ENCODE measurements around the gene TRDN.
"Not testable (repeated sequence)": the region's sequence is repeated elsewhere in the genome, so short reads cannot be mapped to it uniquely, and the experiment has no call there.

The TRDN gene

DNA sequence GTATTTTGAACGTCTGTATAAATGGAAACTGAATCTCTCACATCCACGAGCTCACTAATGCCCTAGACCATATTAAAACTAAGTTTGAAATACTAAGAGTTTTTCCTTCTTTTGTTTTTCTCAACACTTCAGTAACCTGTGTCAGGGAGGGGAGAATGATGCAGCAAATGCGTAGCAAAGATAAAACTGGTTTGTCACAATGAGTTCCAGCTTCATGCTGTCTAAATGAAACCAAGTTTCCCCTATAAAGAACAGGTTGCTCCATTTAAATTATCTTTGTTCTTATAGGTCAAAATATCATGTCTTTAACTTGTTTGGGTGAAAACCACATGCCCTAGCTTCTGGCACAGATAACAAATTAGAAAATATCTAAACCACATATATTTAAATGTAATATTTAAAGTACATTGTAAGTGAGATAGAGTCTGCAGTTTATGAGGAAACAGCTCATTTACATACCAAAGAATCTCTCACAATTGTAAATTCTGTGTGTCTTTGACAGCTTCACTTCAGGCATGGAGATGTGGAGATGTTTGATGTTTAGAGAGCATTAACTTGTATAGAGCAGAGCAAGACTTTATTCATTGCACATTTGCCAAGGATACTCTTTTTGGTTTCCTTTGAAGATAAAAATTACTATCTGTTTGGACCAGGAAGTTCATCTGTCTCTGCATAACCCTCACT is 7.3 kb downstream of the TRDN start:
- DNase-seq = no peak

DNA sequence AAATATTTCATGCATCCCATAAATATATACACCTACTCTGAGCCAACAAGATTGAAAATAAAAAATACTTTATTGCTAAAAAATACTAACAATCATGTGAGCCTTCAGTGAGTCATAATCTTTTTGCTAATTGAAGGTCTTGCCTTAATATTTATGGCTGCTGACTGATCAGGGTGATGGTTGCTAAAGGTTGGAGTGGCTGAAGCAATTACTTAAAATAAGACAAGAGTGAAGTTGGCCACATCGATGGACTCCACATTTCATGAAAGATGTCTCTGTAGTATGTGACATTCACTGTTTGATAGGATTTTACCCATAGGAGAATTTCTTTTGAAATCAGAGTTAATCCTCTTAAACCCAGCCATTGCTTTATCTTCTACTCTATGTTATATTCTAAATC is 11.1 kb downstream of the TRDN start:
- DNase-seq = no peak

DNA sequence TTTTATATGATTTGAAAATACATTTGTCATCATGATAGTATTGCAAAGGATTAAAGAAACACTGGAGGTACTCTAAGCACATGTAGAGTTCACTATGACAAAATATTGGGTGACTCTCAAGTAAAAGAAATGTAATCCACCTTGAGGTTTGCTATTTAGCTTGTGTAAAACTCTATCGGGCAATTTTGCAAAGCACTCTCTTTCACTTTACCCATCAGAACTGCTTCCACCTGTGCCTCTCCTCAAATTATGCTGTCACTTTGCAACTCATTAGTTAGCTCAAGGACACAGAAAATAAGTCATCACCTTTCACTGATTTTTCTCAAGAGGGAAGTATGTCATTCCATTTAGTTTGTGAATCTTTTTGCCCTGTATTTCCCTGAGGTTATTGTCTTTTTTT is 14.0 kb downstream of the TRDN start:
- DNase-seq = no peak

DNA sequence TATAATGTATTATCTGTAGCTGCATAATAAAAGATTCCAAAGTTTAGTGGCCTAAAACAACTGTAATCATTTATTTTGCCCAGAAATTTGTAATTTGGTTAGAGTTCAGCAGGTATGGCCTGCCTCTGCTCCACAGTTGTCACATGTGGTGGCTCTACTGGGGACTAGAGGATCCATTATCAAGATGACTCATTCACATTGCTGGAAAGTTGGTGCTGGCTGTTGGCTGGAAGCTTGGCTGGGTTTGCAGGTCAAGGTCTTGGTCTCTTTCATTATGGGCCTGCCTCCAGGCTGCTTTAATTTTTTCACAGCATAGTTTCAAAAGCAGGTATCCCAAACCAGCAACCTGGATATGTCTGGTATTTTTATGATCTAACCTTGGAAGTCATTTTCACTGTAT is 17.6 kb downstream of the TRDN start:
- no peak for DNase-seq

DNA sequence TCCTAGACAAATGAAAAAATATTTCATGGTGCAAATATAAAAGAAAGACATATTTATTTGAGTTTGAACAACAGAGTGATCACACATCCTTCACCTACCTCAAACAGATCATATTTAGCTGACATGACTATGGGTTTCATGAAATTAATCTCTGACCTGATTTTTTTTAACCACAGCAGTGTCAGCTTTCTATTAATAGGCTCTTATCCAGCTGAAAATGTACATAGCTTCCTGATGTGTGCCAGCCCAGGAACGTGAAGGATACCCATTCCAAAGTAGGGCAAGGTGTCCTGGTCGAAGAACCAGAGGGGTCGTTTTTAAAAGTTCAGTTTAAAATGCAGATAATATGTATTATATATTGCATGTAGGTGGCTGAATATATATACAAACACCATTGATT is 19.8 kb downstream of the TRDN start:
- no peak for DNase-seq

DNA sequence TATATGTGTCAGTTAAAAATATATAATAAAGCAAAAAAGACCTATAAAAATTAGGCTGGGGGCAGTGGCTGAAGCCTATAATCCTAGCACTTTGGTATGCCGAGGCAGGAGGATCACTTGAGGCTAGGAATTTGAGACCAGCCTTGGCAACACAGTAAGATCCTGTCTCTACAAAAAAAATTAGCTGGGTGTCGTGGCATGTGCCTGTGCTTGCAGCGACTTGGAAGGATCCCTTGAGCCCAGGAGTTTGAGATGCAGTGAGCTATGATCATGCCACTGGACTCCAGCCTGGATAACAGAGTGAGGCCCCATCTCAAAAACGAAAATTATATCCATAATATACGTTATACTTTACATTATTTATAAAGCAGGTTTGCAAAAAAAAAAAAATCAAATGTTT is 20.7 kb downstream of the TRDN start:
- DNase-seq = no peak

DNA sequence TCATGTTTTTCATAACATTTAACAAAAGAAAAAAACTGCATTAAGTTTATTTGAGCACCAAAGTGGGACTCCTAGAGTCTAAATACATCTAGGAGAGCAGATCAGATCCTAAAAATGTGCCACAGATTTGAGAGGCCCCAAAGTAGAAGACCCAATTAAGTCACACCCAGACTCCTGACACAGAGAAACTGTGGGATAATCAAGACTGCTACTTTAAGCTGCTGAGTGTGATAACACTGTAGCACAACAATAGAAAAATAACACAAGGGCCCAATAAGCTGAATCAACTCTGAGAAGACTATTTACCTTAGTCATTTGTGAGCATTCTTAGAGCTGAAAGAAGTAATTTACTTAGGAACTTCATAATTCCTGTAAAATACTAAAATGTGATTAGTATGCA is 26.0 kb downstream of the TRDN start:
- DNase-seq = no peak

DNA sequence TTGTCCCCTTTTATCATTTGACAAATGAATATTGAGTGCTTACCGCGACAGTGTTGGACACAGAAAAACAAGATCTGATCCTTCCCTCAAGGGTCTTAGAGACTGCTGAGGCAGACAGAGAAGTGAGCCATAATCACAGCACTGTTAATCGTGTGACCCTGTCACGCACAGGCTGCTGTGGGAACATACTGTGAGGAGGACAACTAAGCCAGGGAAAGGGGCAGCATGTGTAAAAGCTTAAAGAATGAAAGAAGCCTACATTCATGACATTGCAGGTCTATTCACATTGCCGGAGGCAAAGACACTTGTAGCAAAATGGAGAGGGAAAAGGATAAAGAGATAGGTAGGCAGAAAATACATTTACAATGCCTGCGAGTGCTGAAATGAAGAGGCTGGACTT is 32.7 kb downstream of the TRDN start:
- no peak for DNase-seq

DNA sequence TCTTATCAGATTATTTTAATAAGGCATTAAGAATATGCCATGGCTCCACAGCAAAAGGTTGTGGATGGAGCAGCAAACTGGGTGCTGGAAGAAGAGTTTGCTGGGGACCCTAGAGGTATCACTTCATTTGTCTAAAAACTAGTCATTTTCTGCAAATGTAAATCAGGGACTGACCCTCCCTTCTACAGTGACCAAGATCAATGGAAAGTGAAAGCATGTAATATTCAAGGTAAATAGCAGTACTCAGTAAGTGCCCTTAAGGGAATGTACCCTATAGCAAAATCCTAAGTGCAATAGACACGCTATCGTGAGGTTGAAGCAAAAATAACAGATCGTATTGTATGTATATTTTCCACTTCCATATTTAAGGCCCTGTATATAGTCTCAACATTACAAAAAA is 38.7 kb downstream of the TRDN start:
- DNase-seq = no peak

DNA sequence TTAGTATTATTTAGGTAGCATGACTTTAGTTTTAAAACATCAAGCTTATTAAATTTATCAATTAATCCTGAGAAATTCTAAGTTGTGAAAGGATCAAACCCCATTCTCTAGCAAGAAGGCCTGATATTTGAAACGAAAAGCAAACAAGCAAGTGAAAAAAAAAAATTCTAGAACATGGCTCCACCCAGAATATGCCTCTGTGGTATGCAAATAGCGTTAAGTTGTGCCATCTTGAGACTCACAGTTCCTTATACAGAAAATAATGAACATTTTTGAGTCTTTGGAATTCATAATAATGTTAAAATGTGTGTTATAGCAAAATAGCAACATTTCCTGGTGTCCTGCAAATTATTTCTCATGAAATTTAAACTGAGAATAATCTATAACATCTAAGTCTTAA is 42.0 kb downstream of the TRDN start:
- DNase-seq = no peak

DNA sequence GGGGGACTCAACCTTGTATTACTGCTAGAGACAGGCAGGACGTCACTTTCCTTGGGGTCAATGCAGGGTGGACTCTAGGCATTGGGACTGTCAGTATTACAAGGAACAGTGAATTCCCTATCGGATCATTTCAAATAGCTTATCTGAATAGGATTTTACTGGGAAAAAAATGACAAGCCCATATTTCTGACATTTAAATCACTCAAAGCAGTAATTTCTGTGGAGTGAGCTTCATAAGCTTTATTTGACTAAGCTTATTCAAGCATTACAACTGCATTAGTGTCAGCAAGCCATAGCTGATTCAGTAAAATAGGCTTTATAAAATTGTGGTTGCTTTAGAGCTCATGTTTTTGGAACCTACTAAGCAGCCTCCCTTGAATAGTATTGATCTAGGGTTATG is 44.3 kb downstream of the TRDN start:
- no peak for DNase-seq

DNA sequence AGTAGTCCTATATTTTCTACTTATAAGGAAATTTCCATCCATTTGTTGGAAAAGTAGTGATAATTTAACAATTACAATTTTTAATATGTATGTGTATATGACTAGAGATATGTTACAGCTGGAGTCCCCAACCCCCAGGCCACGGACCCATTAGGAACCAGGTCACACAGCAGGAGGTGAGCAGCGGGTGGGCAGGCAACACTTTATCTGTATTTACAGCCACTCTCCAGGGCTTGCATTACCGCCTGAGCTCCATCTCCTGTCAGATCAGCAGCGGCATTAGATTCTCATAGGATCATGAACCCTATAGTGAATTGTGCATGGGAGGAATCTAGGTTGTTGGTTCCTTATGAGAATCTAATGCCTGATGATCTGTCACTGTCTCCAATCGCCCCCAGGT is 46.8 kb downstream of the TRDN start:
- no peak for DNase-seq

DNA sequence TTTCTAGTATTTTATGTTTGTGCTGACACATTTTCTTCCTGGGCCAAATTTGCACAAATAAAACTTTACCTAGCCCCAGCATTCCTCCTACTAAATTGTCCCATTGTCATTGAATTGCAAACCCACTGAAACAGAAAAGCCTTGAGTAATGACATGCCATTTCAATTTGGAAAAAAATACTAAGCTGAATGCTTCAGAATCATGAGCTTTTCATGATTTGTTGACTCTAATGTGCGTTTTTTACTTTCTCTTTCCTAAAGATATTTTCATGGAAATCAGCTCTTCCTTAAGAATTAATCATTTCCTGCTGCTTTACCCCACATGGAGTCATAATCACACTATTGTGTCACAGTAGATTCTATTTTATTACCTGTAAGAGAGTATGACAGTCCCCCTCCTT is 47.4 kb downstream of the TRDN start:
- DNase-seq = no peak

DNA sequence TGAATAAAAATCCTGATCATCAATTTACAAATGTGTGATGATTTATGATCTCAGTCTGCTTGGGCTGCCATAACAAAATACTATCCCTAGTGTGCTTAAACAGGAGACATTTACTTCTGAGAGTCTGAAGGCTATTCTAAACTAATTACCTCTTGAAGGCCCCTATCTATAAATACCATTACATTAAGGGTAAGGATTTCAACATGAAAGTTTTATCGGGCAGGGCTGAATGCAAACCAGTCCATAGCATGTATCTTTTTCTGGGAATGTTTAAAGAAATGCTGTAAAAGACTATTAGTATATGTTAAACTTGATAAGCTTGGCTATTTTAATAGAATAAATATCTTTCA is 48.2 kb downstream of the TRDN start:
- no peak for DNase-seq

DNA sequence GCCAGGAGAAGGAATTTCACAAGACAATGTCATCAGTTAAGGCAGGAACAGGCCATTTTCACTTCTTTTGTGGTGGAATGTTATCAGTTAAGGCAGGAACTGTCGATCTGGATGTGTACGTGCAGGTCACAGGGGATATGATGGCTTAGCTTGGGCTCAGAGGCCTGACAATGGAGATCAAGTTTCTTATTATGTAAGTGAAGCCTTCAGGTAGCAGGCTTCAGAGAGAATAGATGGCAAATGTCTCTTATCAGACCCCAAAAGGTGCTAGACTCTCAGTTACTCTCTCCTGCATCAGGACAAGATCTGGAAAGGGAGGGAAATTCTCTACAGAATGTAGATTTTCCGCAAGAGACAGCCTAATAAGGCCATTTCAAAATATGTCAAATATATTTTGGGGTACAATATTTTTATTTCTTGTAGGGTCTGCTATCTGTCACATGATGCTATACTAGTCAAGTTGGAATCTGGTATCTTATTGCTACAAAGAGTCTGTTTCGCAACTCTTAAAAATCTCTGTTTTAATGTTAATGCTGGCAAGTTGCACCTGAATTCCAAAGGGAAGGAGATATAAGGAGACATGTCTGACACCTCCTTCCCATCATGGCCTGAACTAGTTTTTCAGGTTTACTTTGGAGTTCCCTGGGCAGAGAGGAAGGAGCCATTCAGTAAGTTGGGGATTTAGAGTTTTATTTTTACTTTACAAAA is 48.8 kb downstream of the TRDN start:
- no peak for DNase-seq

DNA sequence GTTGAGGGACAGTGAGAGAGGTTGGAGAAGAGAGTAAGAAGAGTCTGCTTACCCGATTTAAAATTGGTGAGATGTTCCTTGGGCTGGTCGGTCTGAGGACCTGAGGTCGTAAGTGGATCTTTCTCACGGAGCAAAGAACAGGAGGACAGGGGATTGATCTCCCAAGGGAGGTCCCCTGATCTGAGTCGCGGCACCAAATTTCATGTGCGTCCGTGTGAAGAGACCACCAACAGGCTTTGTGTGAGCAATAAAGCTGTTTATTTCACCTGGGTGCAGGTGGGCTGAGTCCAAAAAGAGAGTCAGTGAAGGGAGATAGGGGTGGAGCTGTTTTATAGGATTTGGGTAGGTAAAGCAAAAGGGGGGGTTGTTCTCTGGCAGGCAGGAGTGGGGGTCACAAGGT is 49.3 kb downstream of the TRDN start:
- DNase-seq = not testable (repeated sequence)

DNA sequence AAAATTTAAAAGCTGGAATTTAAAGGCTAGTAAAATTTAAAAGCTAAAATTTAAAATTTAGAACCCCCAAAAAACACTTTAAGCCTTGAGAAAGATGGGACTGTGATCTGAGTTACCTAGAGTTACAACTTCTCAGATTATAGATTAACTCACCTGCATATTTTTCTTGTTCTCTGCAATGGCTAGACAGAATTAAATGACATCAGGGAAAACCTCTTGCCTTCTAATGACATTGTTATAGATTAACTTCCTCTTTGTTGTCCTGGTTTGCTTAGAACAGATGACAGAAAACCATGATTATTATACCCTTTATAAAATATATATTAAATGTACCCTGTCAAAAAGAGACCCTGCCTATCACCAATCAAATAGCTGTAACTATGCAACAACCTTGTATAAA is 56.4 kb downstream of the TRDN start:
- no peak for DNase-seq

DNA sequence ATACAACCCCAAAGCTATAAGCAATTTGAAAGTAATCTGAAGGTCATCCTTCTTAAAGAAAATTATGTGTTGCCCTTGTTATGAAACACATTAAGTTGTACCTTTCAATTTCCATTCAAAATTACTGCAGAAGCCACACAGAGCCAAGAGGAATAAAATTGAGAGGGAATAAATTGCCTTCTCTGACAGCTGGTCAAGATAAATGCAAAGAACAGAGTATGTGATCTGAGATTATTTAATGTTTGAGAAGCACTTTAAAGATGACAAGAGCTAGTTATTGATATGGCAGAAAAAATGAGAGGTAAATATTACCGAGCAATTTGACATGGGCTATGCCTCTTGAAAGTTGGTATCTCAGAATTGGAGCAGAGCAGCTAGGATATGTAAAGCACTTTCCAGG is 61.6 kb downstream of the TRDN start:
- no peak for DNase-seq

DNA sequence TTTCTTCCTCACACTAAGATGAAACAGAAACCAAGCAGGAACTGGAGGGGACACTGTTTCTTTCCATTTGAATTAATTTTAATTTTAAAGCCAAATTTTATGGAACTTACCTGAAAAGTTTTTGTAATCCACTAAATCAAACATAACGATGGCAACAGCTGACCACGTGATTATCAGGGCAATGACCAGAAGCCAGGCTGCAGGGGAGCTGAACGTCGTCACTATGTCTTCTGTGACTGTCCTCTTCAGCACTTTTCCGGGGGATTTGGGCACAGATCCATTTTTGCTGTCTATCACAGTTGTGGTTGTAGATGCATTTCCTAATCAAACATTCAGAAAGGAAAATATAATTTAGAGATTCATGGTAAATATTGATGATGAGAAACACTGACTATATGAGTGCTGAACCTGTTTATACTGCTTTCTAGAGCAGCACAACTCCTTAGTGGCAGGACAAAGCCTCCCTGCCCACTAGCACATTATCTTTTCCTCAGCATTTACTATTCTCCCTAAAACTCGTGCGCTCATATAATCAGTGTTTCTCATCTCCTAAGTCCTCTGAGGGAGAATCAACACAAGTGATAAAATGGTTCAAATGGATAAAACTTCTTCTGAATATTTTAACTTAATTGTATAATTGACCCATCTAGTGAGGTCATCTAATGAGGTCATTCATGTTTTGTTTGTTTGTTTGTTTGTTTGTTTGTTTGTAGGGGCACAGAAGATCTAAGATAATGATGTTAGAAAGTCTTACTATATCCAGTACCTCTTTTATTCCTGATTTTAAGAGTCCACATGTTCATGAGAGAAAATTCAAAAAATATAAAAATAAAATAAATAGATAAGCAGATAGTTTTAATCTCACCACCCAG is 65.7 kb downstream of the TRDN start:
- DNase-seq = no peak

DNA sequence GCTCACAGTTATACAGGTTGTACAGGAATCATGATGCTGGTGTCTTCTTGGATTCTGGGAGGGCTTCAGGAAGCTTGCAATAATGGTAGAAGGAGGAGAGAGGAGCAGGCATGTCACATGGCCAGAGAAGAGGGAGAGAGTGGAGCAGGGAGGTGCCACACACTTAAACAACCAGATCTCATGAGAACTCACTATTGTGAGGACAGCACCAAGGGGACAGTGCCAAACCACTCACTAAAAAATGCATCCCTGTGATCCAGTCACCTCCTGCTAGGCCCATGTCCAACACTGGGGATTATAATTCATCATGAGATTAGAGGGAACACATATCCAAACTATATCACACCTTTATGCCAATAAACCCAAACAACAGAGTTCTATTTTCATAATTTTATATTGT is 67.2 kb downstream of the TRDN start:
- no peak for DNase-seq

DNA sequence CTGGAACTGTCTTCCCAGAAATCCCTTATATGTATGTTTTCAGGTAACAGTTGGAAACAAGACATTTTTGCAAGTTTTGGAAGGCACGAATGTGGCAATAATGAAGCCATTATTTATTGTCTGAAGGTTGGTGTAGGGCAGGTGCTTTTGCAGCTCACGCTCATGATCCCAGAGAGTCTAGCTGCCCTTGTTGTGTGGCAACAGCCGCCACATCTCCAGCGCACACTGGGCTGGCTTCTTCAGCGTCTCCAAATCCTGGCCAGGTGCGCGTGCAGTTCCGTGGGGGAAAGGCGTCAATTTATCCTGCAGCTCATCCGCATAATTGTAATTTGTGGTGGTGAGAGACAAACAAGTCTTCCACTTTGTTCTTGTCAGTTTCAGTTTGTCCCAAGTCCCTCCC is 71.2 kb downstream of the TRDN start:
- no peak for DNase-seq

DNA sequence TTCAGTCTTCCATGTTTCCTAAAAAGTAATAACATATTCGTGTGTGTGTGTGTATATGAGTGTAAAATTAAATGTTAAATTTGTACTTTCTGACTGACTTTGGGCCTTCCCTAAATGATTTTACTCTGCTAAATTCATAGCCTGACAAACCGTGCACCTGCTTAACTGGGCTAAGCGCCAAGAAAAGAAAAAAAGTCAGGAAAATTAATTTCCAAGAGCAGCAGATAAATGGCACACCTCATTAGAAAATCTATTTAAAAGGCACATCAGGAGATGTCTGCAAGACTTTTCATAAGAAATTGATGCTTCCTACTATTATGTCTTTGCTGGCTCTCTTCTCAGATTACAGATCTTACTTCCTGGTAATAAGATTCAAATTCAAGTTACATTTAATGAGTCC is 72.4 kb downstream of the TRDN start:
- DNase-seq = no peak

DNA sequence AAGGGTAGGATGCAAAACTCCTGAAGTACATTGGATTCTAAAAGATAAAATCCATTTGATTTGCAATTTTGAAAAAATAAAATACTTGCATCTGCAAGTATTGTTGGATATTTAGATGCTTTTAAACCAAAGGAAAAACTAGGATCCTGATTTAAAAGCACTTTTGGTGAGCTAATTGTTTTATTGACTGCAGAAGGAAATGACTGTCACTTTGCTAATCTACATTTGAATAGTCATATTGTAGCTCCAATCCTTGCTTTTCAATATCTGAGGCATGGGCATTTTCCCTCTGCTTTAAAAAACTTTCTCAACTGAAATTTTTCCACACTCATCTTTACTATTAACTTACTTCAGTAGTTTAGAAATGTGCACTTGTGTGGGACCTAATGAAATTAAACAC is 74.1 kb downstream of the TRDN start:
- no peak for DNase-seq

DNA sequence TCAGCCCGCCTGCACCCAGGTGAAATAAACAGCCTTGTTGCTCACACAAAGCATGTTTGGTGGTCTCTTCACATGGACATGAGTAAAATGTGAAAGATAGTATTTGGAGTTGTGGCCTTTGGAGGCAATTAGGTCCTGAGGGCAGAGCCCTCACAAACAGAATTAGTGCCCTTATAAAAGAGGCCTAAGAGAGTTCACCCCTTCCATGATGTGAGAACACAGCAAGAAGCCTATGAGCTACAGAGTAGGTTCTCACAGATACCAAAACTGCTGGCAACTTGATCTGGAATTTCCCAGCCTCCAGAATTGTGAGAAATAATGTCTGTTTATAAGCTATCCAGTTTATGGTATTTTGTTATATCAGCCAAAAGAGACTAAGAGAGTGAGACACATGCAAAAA is 74.5 kb downstream of the TRDN start:
- no peak for DNase-seq
